SU-DHL-6 (cell line): ENCODE results near the gene IFNA14.

Experiments used
- H2AFZ ChIP-seq: fragments of 200-600 bp; sonication (generic); 2 replicates; pipeline ENCODE4 v1.6.1; 2014; ENCODE audit warnings: low read depth, mild to moderate bottlenecking, moderate library complexity, mixed read lengths, antibody characterized with exemption, low read length; ENCODE audit not compliant: severe bottlenecking
- H3F3A ChIP-seq: fragments of 200-600 bp; shearing (Covaris generic); 2 replicates; pipeline ENCODE4 v1.6.0; 2016; ENCODE audit warnings: antibody characterized with exemption, mild to moderate bottlenecking; ENCODE audit not compliant: insufficient read depth
- H3K27ac ChIP-seq: fragments of 200-600 bp; sonication (generic); 2 replicates; pipeline ENCODE4 v1.5.1; 2016; ENCODE audit warnings: low read depth, mild to moderate bottlenecking, low read length, moderate library complexity, mixed read lengths
- H3K27me3 ChIP-seq: fragments of 200-600 bp; sonication (generic), shearing (Covaris generic); 2 replicates; pipeline ENCODE4 v1.6.0; 2014; ENCODE audit warnings: mild to moderate bottlenecking, low read length
- H3K36me3 ChIP-seq: fragments of 200-600 bp; sonication (generic); 2 replicates; pipeline ENCODE4 v1.6.1; 2014; ENCODE audit warnings: mild to moderate bottlenecking, low read length, mixed read lengths
- H3K4me2 ChIP-seq: fragments of 300-600, 200-600 bp; shearing (Covaris generic), sonication (generic); 2 replicates; pipeline ENCODE4 v1.6.0; 2014; ENCODE audit warnings: low read length, low read depth, mild to moderate bottlenecking; ENCODE audit not compliant: poor library complexity, severe bottlenecking
- H3K4me3 ChIP-seq: fragments of 200-600 bp; sonication (generic); 2 replicates; pipeline ENCODE4 v1.5.1; 2014; ENCODE audit warnings: antibody characterized with exemption, low read length, mild to moderate bottlenecking, mixed read lengths; ENCODE audit not compliant: insufficient read depth, poor library complexity, severe bottlenecking
- H3K79me2 ChIP-seq: fragments of 200-600 bp; sonication (generic); 2 replicates; pipeline ENCODE4 v1.6.1; 2014; ENCODE audit warnings: mild to moderate bottlenecking, low read length, moderate library complexity; ENCODE audit not compliant: insufficient read depth
- H3K9ac ChIP-seq: fragments of 200-600 bp; sonication (generic); 2 replicates; pipeline ENCODE4 v1.7.0; 2014; ENCODE audit warnings: mild to moderate bottlenecking, low read length
- H3K9me2 ChIP-seq: fragments of 200-600 bp; sonication (generic); replicated peaks from 2 replicates; pipeline ENCODE4 v1.6.1; 2014; ENCODE audit warnings: low read length; ENCODE audit not compliant: insufficient read depth
- H3K9me3 ChIP-seq: fragments of 200-600 bp; sonication (generic); 2 replicates; pipeline ENCODE4 v1.6.1; 2014; ENCODE audit warnings: low read length, mixed read lengths; ENCODE audit not compliant: insufficient read depth
- H4K20me1 ChIP-seq: fragments of 200-600 bp; sonication (generic); 2 replicates; pipeline ENCODE4 v1.6.1; 2014; ENCODE audit warnings: low read depth, mild to moderate bottlenecking, antibody characterized with exemption, low read length, moderate library complexity, mixed read lengths
- EZH2phosphoT487 ChIP-seq: fragments of 200-600 bp; sonication (generic), shearing (Covaris generic); conservative IDR thresholded peaks from 2 replicates; pipeline ENCODE4 v1.6.1; 2018; ENCODE audit warnings: mild to moderate bottlenecking, antibody characterized with exemption, low read length, moderate library complexity, mixed read lengths
- TF ChIP-seq, protein P1 (sequence below): fragments of 200-600 bp; sonication (generic); IDR thresholded peaks from one replicate; pipeline ENCODE4 v1.5.1; 2017; ENCODE audit warnings: antibody characterized with exemption, mild to moderate bottlenecking, low read length, moderate library complexity; ENCODE audit not compliant: insufficient read depth, poor library complexity, severe bottlenecking

The IFNA14 gene

DNA sequence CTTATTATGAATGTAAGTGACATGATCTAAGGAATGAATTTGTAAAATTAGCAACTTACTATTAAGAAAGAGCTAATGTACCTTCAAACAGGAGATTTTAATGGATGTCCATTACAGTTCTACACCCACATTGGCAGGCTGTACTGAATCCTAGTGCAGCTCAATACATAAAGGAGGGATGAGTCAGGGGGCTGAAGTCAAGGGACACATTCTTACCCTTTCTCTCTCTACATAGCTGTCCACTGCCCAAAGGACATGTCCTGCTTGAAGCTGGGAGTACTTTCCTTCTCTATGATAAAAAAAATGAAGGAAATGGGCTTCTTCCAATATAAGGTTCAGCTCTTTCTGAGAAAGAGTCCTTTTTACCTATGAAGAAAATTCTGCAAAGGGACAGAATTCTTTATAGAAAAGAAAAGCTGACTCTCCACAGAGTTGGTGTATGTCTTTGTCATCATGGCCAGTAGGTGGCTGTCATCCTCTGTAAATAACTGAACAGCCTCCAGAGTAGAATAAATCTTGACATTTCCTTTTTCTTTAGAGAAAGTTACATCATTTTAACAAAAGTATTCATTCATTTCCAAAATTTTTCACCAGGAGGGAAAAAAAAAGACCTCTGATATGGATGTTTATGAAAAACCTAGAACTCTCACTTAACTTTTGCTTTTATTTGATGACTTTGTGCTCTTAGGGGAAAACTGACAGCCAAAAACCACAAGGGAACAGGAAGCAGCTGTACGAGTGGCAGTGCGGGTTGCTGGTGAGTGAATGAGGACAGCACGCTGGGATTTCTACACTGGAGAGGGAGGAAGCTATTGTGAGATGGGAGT, 13.1 kb upstream of the IFNA14 start:
- Histone ChIP-seq H3K9me3 (no peaks in the 10 kb centered on the region), H3K9me2 (no peaks in the 10 kb centered on the region), H3K27me3 (no peaks in the 10 kb centered on the region), H3K4me3 (no peak overlapping the region), H3K79me2 (no peaks in the 10 kb centered on the region), H3K9ac (no peak overlapping the region), H3K4me2 (no peak overlapping the region), H4K20me1 (no peaks in the 10 kb centered on the region), H3K27ac (no peak overlapping the region), H3F3A (no peaks in the 10 kb centered on the region), H3K36me3 (no peaks in the 10 kb centered on the region), H2AFZ (no peak overlapping the region)
- TF ChIP-seq, protein P1, sequence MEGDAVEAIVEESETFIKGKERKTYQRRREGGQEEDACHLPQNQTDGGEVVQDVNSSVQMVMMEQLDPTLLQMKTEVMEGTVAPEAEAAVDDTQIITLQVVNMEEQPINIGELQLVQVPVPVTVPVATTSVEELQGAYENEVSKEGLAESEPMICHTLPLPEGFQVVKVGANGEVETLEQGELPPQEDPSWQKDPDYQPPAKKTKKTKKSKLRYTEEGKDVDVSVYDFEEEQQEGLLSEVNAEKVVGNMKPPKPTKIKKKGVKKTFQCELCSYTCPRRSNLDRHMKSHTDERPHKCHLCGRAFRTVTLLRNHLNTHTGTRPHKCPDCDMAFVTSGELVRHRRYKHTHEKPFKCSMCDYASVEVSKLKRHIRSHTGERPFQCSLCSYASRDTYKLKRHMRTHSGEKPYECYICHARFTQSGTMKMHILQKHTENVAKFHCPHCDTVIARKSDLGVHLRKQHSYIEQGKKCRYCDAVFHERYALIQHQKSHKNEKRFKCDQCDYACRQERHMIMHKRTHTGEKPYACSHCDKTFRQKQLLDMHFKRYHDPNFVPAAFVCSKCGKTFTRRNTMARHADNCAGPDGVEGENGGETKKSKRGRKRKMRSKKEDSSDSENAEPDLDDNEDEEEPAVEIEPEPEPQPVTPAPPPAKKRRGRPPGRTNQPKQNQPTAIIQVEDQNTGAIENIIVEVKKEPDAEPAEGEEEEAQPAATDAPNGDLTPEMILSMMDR = peak; percentile 67
- TF ChIP-seq EZH2phosphoT487 = no peak

DNA sequence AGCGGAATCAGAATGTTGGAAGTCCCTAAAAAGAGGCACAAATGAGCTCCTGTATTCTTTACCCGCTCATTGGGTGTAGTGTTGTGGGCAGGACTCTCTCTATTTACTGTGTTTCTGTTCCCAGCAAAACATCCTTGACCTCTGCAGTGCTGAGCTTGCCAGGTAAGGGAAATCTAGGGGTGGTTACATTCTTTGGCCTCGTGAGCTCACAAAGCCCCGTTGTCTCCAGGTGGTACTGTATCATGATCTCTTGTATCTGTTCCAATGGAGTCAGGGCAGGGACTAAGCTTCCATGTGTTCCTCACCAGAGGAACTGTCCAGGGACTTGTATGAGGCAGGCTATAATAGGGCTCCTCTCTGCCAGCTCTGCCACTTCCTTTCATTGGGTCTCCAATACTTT, 11.8 kb upstream of the IFNA14 start:
- Histone ChIP-seq H3K27ac (no peak overlapping the region), H4K20me1 (no peaks in the 10 kb centered on the region), H3K9me2 (no peaks in the 10 kb centered on the region), H3F3A (no peaks in the 10 kb centered on the region), H3K4me2 (no peak overlapping the region), H3K79me2 (no peaks in the 10 kb centered on the region), H3K9me3 (no peaks in the 10 kb centered on the region), H3K9ac (no peak overlapping the region), H3K36me3 (no peaks in the 10 kb centered on the region), H2AFZ (no peak overlapping the region), H3K27me3 (no peaks in the 10 kb centered on the region), H3K4me3 (no peak overlapping the region)
- TF ChIP-seq, protein P1 = no peak
- no peak for TF ChIP-seq EZH2phosphoT487

DNA sequence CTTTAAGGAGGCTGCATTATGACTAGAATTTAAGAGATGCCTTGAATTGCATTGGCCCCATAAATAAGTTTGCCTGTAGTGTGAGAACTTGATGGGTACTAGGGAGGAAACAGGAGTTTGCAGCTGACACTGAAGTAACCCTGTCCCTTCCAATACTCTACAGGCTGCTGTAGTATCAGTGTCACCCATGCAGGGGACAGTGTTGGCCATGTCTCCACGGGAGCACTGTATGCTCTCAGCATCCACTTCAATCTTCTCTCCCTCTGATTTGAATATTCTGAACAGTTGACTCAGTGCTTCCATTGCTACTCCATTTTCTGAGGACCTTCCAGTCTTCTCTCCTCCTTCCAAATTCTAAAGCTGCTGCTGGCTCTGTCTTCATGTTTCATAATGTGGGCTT, 11.4 kb upstream of the IFNA14 start:
- H3K36me3 ChIP-seq = no peaks in the 10 kb centered on the region
- no peak overlapping the region for H3K4me2 ChIP-seq
- no peaks in the 10 kb centered on the region for H4K20me1 ChIP-seq
- H3K27me3 ChIP-seq = no peaks in the 10 kb centered on the region
- H2AFZ ChIP-seq = no peak overlapping the region
- no peaks in the 10 kb centered on the region for H3K9me3 ChIP-seq
- TF ChIP-seq, protein P1 = no peak
- no peak for TF ChIP-seq EZH2phosphoT487
- no peaks in the 10 kb centered on the region for H3F3A ChIP-seq
- no peaks in the 10 kb centered on the region for H3K79me2 ChIP-seq
- no peaks in the 10 kb centered on the region for H3K9me2 ChIP-seq
- no peak overlapping the region for H3K27ac ChIP-seq
- H3K4me3 ChIP-seq = no peak overlapping the region
- no peak overlapping the region for H3K9ac ChIP-seq
